Central memory CD8-positive, alpha-beta T cell (primary cell): Measurements from ENCODE around the gene COL1A1.

Experiments used
- ATAC-seq: fragments of 150-1000 bp; cut with Tn5 transposase; replicated peaks from 2 replicates; pipeline ENCODE4 v1.10.0; 2022; ENCODE audit warnings: mild to moderate bottlenecking, moderate FRiP score, moderate number of reproducible peaks; ENCODE audit not compliant: poor library complexity, severe bottlenecking; ENCODE audit errors: extremely low read depth
- DNase-seq, 2 donors: peaks; one replicate each; pipeline ENCODE4 v3.0.0; 2021; ENCODE audit warnings: low spot score in 2 of 2
- H3K27ac Mint-ChIP-seq: one replicate; pipeline ENCODE4 v1.8.0; 2022; ENCODE audit warnings: low read depth, mild to moderate bottlenecking, moderate library complexity, mixed read lengths
- H3K27me3 Mint-ChIP-seq: one replicate; pipeline ENCODE4 v1.8.0; 2022; ENCODE audit warnings: mixed read lengths
- H3K36me3 Mint-ChIP-seq: one replicate; pipeline ENCODE4 v1.8.0; 2022; ENCODE audit warnings: mild to moderate bottlenecking, moderate library complexity, mixed read lengths; ENCODE audit not compliant: insufficient read depth
- H3K4me1 Mint-ChIP-seq: one replicate; pipeline ENCODE4 v1.8.0; 2022; ENCODE audit warnings: mixed read lengths
- H3K4me3 Mint-ChIP-seq: one replicate; pipeline ENCODE4 v1.8.0; 2022; ENCODE audit warnings: mild to moderate bottlenecking, moderate library complexity, mixed read lengths
- H3K9me3 Mint-ChIP-seq: one replicate; pipeline ENCODE4 v1.8.0; 2022; ENCODE audit warnings: mixed read lengths

The COL1A1 gene

DNA sequence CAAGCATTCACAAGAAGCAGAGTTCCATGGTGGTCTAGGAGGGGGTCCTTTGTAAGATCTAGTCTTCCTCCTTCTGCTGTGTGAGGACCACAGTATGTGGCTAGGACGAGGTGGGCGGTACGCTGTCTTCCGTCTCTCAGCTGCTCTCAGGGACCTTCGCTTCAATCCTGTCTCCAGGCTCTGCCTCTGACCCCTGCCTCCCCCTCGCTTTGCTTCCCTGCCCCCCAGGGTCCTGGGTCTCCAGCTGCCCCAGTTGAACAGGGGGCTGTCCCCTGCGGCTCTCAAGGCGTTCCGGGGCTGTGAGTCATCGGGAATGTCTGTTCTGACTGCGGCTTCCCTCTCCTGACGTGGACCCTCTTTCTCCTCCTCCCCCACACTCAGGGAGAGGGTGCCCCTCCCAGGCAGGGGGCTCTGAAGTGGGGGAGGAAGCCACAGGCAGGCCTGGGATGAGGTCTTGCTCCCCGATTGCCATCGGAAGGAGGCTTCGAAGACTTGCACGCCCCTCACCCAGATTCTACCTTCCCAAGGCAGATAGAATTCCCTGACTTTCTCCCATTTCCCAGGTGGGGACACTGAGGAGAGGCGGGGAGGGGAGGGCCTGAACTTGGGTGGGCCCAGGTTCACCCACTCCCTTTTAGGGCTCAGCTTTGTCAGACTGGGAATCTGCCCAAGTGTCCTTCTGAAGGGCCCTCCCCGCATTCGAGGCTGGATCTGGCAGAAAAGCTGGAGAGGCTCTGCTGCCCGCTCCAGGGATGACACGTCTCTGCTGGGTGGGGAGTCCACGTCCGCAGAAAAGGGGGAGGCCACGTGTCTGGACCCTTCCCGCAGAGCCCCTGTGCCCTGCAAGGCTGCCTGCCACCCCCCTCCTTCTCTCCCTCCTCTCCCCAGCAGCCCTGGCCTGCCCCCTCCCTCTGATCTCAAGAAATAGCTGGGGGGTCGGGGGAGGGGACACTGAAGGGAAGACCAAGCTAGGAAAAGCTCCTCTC is 9.1 kb upstream of the COL1A1 start:
- Mint-ChIP-seq H3K27me3 (peaks cover 63% of the 10 kb centered on the region), H3K36me3 (no peaks in the 10 kb centered on the region), H3K4me1 (peaks cover 6% of the 10 kb centered on the region), H3K4me3 (no peak overlapping the region), H3K9me3 (no peaks in the 10 kb centered on the region), H3K27ac (no peak overlapping the region)
- DNase-seq (no peak), ATAC-seq (no peak)

DNA sequence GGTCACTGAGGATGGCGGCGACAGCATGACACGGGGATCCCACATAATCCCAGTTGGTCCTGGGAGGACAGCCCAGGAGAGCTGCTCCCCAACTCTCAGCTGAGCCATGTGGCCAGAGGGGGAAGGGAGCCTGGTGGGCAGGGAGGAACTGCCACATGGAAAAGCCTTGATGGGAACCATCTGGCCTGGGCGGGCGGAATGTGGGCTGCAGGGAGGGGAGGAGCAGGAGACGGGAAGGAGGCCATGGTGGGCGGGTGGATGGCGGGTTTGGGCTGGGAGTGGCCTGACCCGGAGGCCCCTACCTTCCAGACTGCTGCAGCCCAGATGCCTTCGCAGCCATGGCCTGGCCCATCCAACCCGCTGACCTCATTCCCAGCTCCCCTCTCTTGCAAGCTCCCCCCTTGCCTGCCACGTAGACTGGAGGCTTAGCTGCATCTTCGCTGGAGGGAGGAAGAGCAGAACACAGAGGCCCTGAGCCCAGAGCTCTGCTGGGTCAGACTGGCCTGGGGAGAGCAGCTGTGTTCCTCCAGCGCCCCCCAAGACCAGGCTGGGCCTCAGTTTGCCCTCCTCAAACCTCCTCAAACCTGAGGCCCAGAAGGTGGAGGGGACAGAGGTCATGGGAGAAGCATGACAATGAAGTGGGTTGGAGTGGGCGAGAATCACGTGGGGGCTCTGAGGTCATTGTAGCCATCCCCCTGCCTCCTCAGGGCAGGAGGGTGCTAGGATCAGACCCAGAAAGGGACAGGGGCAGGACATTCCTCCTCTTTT is 8.2 kb upstream of the COL1A1 start:
- Mint-ChIP-seq H3K27me3 (peaks cover 72% of the 10 kb centered on the region), H3K36me3 (no peaks in the 10 kb centered on the region), H3K27ac (no peak overlapping the region), H3K4me3 (no peak overlapping the region), H3K4me1 (peaks cover 6% of the 10 kb centered on the region), H3K9me3 (no peaks in the 10 kb centered on the region)
- ATAC-seq, result no peak
- no peak for DNase-seq

DNA sequence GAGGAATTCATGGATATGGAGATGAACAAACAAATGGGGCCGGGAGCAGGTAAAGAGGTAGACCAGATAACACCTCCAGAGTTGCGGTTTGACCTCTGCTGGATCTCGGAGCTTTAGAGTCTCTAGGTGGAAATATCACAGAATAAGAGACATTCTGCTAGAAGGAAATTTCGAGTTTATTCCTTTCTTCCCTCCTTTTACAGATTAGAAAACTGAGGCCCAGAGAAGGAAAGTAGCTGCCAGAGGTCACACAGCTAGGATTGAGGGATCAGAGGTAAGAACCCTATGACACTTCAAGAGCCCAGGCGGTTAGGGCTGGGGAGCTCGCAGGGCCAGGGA is 7.7 kb upstream of the COL1A1 start:
- H3K4me1 Mint-ChIP-seq, result peaks cover 6% of the 10 kb centered on the region
- no peak for DNase-seq
- H3K27ac Mint-ChIP-seq, result no peak overlapping the region
- peaks cover 78% of the 10 kb centered on the region for H3K27me3 Mint-ChIP-seq
- ATAC-seq, result no peak
- no peak overlapping the region for H3K4me3 Mint-ChIP-seq
- H3K36me3 Mint-ChIP-seq, result no peaks in the 10 kb centered on the region
- H3K9me3 Mint-ChIP-seq, result no peaks in the 10 kb centered on the region

DNA sequence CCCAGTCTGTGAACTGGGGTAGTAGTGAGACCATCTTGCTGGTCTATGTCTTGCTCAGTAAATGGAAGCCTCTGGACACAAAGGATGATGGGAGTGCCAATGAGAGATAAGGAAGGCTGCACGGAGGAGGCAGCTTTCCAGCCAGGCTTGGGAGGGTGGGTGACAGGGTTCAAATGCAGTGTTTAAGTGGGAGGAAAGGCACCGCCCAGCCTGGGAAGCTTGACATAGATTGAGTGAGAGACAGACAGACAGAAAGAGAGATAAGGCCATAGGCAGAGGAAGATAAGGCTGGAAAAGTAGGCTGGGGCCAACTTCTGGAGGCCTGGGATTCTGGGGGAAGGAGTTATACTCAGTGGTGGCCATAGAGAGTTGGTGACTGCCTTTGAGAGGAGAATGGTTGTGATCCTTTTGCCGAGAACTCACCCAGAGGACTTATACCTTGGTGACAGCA is 7.2 kb upstream of the COL1A1 start:
- no peak overlapping the region for H3K27ac Mint-ChIP-seq
- no peak for ATAC-seq
- peaks cover 6% of the 10 kb centered on the region for H3K4me1 Mint-ChIP-seq
- H3K27me3 Mint-ChIP-seq, result peaks cover 82% of the 10 kb centered on the region
- H3K36me3 Mint-ChIP-seq, result no peaks in the 10 kb centered on the region
- no peaks in the 10 kb centered on the region for H3K9me3 Mint-ChIP-seq
- no peak overlapping the region for H3K4me3 Mint-ChIP-seq
- DNase-seq, result no peak

DNA sequence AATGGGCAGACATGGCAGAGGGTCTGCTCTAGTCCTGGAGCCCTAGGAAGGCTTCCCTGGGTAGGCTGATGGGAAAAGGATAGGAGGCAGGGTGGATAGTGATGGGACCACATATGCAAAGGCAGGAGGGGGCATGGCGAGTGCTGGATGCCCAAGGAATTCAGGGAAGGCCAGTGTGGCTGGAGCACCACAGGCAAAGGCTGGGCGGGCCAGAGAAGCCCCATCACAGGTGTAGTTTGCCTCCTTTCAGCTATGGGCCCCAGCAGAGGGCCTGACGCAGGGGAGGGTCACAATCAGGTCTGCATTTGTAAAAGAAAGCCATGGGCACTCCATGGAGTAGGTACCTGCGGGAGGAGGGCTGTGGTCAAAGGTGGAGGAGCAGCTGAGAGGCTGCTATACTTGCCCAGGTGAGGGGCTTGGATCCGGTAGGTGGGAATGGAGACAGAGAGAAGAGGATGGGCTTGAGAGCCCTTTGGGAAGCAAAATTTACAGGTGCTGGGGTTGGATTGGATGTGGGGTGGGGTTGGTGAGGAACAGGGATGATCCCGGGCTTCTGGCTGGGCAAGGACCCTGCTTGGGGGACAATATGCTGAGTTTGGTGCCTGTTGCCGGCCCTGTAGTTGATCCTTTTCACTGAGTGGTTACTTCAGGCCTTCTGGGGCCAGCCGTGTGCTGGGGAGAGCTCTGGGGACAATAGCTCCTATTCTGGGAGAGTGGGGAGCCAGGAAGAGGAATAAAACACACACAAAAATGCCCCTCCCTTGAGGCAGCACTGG is 6.5 kb upstream of the COL1A1 start:
- H3K9me3 Mint-ChIP-seq, result no peaks in the 10 kb centered on the region
- ATAC-seq (no peak), DNase-seq (no peak)
- peaks cover 2% of the 10 kb centered on the region for H3K4me1 Mint-ChIP-seq
- no peak overlapping the region for H3K27ac Mint-ChIP-seq
- H3K27me3 Mint-ChIP-seq, result peaks cover 89% of the 10 kb centered on the region
- no peaks in the 10 kb centered on the region for H3K36me3 Mint-ChIP-seq
- no peak overlapping the region for H3K4me3 Mint-ChIP-seq

DNA sequence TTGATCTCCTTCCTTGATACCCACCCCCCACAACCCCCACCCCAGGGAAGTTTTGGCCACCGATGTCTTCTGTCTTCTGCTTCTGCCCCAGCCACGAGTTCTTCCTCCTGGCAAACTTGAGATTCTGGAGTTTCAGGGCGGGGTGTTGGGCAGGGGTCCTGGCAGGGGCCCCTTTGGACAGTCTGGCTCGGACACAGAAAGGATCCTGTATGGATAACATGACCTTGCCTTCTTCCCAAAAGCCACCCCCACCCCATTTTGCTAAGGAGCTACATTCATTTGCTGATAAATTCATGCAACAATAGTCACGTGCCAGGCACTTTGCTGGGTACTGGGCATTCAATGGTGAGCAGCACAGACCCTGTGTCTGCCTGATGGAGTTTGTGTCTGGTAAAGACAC is 5.9 kb upstream of the COL1A1 start:
- no peak overlapping the region for H3K27ac Mint-ChIP-seq
- no peaks in the 10 kb centered on the region for H3K4me1 Mint-ChIP-seq
- no peak overlapping the region for H3K4me3 Mint-ChIP-seq
- H3K9me3 Mint-ChIP-seq, result no peaks in the 10 kb centered on the region
- no peak for DNase-seq
- peaks cover 95% of the 10 kb centered on the region for H3K27me3 Mint-ChIP-seq
- ATAC-seq, result no peak
- no peaks in the 10 kb centered on the region for H3K36me3 Mint-ChIP-seq

DNA sequence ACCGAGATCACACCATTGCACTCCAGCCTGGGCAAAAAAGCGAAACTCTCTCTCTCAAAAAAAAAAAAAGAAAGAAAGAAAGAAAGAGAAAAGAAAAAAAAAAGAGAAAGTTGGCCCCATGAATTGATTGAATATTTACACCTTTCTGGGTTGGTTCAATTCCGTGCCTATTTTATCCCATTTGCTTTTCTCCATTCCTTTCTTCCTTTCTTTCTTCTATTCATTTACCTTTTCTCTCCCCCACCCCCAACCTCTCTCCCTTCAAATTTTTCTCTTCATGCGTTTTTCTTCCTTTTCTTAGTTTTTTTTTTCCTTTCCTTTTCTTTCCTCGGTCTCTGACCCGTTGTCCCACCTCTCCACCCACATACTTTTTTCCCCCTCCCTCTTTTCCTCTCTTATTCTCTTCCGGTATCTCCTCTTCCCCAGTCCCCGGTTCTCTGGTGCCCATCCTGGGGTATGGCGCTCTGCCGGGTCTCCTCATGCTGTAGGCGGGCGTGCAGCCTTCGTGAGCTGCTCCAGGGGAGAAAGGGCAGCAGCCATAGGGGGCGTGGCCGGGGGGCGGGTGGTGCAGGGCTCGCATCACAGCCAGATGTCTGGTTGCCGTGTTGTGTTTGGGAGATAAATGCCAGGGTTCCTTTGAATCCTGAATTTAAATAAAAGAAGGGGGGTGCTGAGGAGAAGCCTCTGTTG is 5.3 kb upstream of the COL1A1 start:
- no peak overlapping the region for H3K4me3 Mint-ChIP-seq
- DNase-seq, result no peak

DNA sequence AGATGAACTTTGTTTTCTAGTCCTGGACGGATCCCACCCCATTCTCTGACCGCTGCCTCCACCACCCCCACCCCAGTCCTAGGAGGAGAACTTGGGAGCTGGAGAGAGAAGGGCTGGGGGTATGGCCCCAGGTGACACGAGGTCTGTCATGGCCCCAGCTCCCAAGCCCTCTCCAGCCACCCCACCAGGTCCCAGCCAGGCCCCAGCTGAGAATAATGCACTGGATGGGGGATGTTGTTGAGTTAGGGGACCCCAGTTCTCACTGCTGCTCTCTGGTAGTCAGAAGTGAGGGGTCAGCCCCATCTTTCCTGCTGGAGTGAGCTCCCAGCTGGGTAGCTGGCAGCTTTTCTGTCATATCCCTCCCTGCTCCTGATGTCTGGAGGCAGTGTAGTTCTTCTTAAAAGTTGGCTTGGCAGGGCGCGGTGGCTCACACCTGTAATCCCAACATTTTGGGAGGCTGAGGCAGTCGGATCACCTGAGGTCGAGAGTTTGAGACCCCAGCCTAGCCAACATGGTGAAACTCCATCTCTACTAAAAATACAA is 4.6 kb upstream of the COL1A1 start:
- H3K9me3 Mint-ChIP-seq, result no peaks in the 10 kb centered on the region
- H3K27ac Mint-ChIP-seq, result no peak overlapping the region
- peaks cover 96% of the 10 kb centered on the region for H3K27me3 Mint-ChIP-seq
- no peak for ATAC-seq
- no peak for DNase-seq
- H3K4me3 Mint-ChIP-seq, result no peak overlapping the region
- H3K4me1 Mint-ChIP-seq, result peaks cover 4% of the 10 kb centered on the region
- peaks cover 2% of the 10 kb centered on the region for H3K36me3 Mint-ChIP-seq

More for the DNA sequence above, 5.3 kb upstream of the COL1A1 start:
- no peak for ATAC-seq
- Mint-ChIP-seq H3K9me3 (no peaks in the 10 kb centered on the region), H3K27me3 (peaks cover 96% of the 10 kb centered on the region), H3K27ac (no peak overlapping the region), H3K4me1 (no peaks in the 10 kb centered on the region), H3K36me3 (no peaks in the 10 kb centered on the region)

DNA sequence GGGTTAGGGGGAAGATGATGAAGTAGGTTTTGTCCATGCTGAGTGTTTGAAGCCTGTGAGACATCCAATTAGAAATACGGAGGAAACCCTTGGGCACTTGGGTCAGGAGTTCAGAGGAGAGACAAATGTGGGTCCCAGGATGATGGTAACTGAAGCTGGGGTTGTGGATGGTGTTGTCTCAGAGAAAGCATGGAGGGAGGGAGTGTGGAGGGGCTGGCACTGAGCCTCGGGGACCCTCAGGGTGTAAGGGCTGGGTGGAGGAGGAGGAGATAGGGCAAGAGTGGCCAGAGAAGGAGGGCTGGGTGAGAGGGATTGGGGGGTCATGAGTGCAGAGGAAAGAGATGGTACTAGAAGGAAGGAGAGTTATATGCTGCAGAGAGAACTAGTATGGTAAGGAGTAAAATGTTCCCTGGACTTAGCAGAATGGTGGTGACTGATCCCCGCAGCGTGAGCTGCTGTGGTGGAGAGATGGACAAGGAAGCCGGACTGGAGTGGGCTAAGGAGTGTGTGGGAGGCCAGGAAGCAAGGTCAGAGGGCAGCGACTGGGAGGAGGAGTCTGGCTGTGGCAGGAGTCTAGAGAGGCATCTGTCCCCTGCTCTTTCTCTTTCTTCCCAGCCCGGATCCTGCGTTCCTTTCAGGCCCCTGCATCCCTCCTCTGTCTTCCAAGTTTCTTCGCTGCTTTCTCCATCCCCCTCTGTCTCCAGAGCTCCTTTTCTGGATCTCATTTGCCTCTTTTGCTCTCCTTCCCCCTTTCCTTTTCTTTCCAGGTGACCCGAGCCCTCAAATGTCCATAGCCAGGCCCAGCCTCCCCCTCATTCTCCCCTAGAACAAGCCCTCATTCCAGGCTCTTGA is 3.9 kb upstream of the COL1A1 start:
- H3K9me3 Mint-ChIP-seq, result no peaks in the 10 kb centered on the region
- ATAC-seq (no peak), DNase-seq (no peak)
- H3K27ac Mint-ChIP-seq, result no peak overlapping the region
- H3K4me1 Mint-ChIP-seq, result peaks cover 11% of the 10 kb centered on the region
- H3K4me3 Mint-ChIP-seq, result no peak overlapping the region
- H3K27me3 Mint-ChIP-seq, result peaks cover 99% of the 10 kb centered on the region
- H3K36me3 Mint-ChIP-seq, result peaks cover 4% of the 10 kb centered on the region

DNA sequence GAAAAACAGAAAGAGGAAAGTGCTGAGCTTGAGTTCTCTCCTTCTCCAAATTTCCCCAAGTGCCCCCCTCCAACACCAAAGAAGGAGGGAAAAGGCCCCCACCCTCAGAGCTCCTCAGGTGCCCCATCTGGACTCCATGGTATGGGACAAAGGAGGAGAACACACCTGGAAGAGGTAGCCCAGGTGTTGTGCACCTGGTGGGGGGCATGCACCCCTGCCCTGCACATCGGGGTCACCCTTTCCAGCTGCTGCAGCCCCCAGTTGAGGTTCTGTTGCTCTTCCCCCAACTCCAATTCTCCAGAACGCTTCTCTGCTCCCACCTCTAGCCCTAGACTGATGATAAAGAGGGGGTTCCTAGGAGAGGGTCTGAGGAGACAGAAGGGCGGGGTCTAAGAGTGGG is 3.0 kb upstream of the COL1A1 start:
- ATAC-seq (no peak), DNase-seq (no peak)
- no peaks in the 10 kb centered on the region for H3K9me3 Mint-ChIP-seq
- H3K27ac Mint-ChIP-seq, result no peak overlapping the region
- peaks cover 4% of the 10 kb centered on the region for H3K36me3 Mint-ChIP-seq
- H3K27me3 Mint-ChIP-seq, result peaks cover 90% of the 10 kb centered on the region
- H3K4me3 Mint-ChIP-seq, result no peak overlapping the region
- peaks cover 16% of the 10 kb centered on the region for H3K4me1 Mint-ChIP-seq

DNA sequence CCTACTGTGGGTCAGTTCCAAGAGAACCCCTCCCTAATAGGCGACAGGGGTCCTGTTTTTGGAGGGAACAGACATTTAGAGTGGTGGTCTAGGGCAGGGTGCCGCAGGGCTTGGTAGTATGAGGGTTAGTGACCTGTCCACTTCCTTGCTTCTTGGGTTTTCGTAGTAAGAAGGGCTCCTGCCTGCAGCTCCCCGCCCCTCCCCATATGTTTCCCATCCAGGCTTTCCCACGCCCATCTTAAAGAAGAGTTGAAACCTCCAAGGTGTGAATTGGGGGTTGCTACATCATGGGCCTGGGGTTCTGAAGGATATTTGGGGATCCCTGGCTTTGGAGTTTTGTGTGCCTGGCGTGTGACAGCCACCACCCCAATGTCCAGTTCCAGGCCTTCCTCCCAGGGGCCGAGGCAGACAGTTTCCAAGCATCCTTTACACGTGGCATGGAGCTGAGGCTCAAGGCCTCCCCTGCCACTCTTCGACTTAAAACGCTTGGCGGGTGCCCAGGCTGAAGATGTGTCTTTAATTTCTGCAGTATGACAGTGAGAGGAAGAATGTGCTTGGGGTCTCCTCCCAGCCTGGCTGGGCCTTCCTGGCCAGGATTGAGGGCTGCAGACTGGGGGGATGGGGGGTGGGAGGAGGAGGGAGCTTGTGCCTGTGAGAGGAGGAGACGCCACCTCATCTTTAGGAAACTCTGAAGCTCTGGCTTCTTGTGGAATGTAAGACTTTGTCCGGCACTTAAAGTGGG is 2.3 kb upstream of the COL1A1 start:
- H3K4me1 Mint-ChIP-seq, result peaks cover 16% of the 10 kb centered on the region
- H3K4me3 Mint-ChIP-seq, result no peak overlapping the region
- ATAC-seq, result no peak
- peaks cover 4% of the 10 kb centered on the region for H3K36me3 Mint-ChIP-seq
- no peak overlapping the region for H3K27ac Mint-ChIP-seq
- H3K9me3 Mint-ChIP-seq, result no peaks in the 10 kb centered on the region
- DNase-seq, result no peak
- peaks cover 87% of the 10 kb centered on the region for H3K27me3 Mint-ChIP-seq
